ENCODE data around the gene DNM3. TPM values are rescaled to one million over a fixed set of nuclear protein-coding genes. Genes with fewer than 3 reads are reported as not detected.
A peak's percentile ranks its signal among the peaks of the same experiment; 100 is the strongest.

The DNM3 gene
- polyA plus RNA-seq, 3 donors, result 0.15 TPM; not detected in 2

DNA sequence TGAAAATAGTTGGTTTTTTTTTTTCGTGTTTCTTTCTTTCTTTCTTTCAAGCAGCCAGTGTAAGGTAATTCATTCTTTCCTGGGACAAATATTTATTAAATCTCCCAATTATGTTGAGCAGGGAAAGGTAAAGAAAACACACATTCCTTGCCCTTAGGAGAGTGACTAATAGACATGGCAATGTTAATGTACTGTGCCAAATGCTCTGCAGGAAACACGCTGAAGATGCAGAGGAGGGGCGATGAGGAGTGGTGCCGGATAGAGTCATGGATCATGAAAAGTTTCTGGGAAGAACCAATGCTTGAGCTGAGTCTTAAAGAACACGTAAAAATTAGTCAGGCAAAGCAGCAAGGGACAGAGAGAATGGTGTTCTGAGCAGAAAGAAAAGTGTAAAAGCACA, 199.2 kb downstream of the DNM3 start:
- no peak overlapping the region for H3K4me3 ChIP-seq (replicated peaks in 1 of 3; ENCODE audit: low read depth in 2 of 3, low read length in 3 of 3)
- H3K27me3 ChIP-seq (ENCODE audit: control insufficient read depth in 2 of 2, insufficient read depth in 2 of 2, low read length in 2 of 2), result no peaks in the 10 kb centered on the region
- H3K9ac ChIP-seq (ENCODE audit: insufficient read depth, low read length, poor library complexity, severe bottlenecking), result no peak overlapping the region
- H3K36me3 ChIP-seq (replicated peaks in 1 of 2; ENCODE audit: control insufficient read depth in 1 of 2, insufficient read depth in 2 of 2, low read length in 2 of 2), result no peaks in the 10 kb centered on the region
- no peak for DNase-seq
- no peaks in the 10 kb centered on the region for H4K20me1 ChIP-seq (ENCODE audit: insufficient read depth, low read length)
- H3K36me3 Mint-ChIP-seq, result no peaks in the 10 kb centered on the region
- H3K9me3 Mint-ChIP-seq, result peaks cover 0 to 3% (median 0%) of the 10 kb centered on the region in 7 donors
- H3K4me1 ChIP-seq (ENCODE audit: control insufficient read depth in 1 of 2, insufficient read depth in 2 of 2, low read length in 2 of 2), result no peaks in the 10 kb centered on the region
- H3K27me3 Mint-ChIP-seq (ENCODE audit: low read depth in 3 of 3), result no peaks in the 10 kb centered on the region
- no peaks in the 10 kb centered on the region for H3K9me3 ChIP-seq (replicated peaks in 1 of 2; ENCODE audit: control insufficient read depth in 1 of 2, insufficient read depth in 1 of 2, low read length in 2 of 2)
- no peak overlapping the region for H2AFZ ChIP-seq (ENCODE audit: insufficient read depth, low read depth, low read length, poor library complexity, severe bottlenecking)
- peak overlapping the region in 1 of 7 donors; percentile 16 for H3K27ac Mint-ChIP-seq
- TF ChIP-seq, protein P1, sequence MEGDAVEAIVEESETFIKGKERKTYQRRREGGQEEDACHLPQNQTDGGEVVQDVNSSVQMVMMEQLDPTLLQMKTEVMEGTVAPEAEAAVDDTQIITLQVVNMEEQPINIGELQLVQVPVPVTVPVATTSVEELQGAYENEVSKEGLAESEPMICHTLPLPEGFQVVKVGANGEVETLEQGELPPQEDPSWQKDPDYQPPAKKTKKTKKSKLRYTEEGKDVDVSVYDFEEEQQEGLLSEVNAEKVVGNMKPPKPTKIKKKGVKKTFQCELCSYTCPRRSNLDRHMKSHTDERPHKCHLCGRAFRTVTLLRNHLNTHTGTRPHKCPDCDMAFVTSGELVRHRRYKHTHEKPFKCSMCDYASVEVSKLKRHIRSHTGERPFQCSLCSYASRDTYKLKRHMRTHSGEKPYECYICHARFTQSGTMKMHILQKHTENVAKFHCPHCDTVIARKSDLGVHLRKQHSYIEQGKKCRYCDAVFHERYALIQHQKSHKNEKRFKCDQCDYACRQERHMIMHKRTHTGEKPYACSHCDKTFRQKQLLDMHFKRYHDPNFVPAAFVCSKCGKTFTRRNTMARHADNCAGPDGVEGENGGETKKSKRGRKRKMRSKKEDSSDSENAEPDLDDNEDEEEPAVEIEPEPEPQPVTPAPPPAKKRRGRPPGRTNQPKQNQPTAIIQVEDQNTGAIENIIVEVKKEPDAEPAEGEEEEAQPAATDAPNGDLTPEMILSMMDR (IDR thresholded peaks at IDR 0.05), result no peak
- H3K4me2 ChIP-seq (replicated peaks; ENCODE audit: extremely low read depth, low read length, poor library complexity, severe bottlenecking), result no peak overlapping the region
- no peaks in the 10 kb centered on the region for H3K4me1 Mint-ChIP-seq
- no peak overlapping the region for H3K4me3 Mint-ChIP-seq
- intact Hi-C loops (cut with micrococcal nuclease), result no loop called here
- 98% methylated on average over 4 of the region's 5 CpGs for WGBS (ENCODE audit: insufficient coverage)
- no peaks in the 10 kb centered on the region for H3K79me2 ChIP-seq (ENCODE audit: insufficient read depth, low read length)
- no peak overlapping the region for H3K27ac ChIP-seq (ENCODE audit: low read depth in 1 of 2, low read length in 2 of 2)

DNA sequence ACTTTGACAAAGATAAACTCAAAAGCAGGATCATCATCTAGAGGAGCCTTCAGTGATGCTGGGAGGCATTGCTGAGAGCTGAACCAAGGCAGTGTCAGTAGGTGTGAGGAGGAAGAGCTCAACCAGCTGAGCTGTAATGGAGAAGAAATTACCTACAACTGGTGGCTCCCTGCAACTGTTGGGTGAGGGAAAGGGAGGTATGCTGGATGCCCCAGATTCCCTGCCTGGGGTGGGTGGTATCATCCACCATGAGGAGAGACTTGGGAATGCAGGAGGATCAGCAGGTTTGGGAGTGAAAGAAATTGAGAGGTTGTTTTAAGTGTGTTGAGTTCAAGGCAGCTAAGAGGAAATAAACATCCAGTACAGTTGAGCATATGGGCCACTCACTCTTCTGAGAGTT, 199.8 kb downstream of the DNM3 start:
- no peak overlapping the region for H3K9ac ChIP-seq (ENCODE audit: insufficient read depth, low read length, poor library complexity, severe bottlenecking)
- no peaks in the 10 kb centered on the region for H3K27me3 ChIP-seq (ENCODE audit: control insufficient read depth in 2 of 2, insufficient read depth in 2 of 2, low read length in 2 of 2)
- Mint-ChIP-seq H3K4me3 (no peak overlapping the region), H3K9me3 (peaks cover 0 to 3% (median 0%) of the 10 kb centered on the region in 7 donors), H3K27ac (no peak overlapping the region), H3K4me1 (no peaks in the 10 kb centered on the region), H3K27me3 (ENCODE audit: low read depth in 3 of 3) (no peaks in the 10 kb centered on the region), H3K36me3 (no peaks in the 10 kb centered on the region)
- H3K4me3 ChIP-seq (replicated peaks in 1 of 3; ENCODE audit: low read depth in 2 of 3, low read length in 3 of 3), result no peak overlapping the region
- H2AFZ ChIP-seq (ENCODE audit: insufficient read depth, low read depth, low read length, poor library complexity, severe bottlenecking), result no peak overlapping the region
- no peaks in the 10 kb centered on the region for H4K20me1 ChIP-seq (ENCODE audit: insufficient read depth, low read length)
- intact Hi-C loops (cut with micrococcal nuclease), result no loop called here
- no peak overlapping the region for H3K27ac ChIP-seq (ENCODE audit: low read depth in 1 of 2, low read length in 2 of 2)
- no peaks in the 10 kb centered on the region for H3K79me2 ChIP-seq (ENCODE audit: insufficient read depth, low read length)
- no peaks in the 10 kb centered on the region for H3K4me1 ChIP-seq (ENCODE audit: control insufficient read depth in 1 of 2, insufficient read depth in 2 of 2, low read length in 2 of 2)
- TF ChIP-seq, protein P1 (IDR thresholded peaks at IDR 0.05), result no peak
- DNase-seq, result no peak
- H3K4me2 ChIP-seq (replicated peaks; ENCODE audit: extremely low read depth, low read length, poor library complexity, severe bottlenecking), result no peak overlapping the region
- no peaks in the 10 kb centered on the region for H3K9me3 ChIP-seq (replicated peaks in 1 of 2; ENCODE audit: control insufficient read depth in 1 of 2, insufficient read depth in 1 of 2, low read length in 2 of 2)
- H3K36me3 ChIP-seq (replicated peaks in 1 of 2; ENCODE audit: control insufficient read depth in 1 of 2, insufficient read depth in 2 of 2, low read length in 2 of 2), result no peaks in the 10 kb centered on the region
